Measurements from ENCODE around the gene RHBDL3.

- no peak for TF ChIP-seq CTCF (IDR thresholded peaks at IDR 0.05)
- TF ChIP-seq POLR2A (IDR thresholded peaks at IDR 0.05), result no peak
Observed at GRCh38 chr17:32335687-32336086, 70.1 kb downstream of the RHBDL3 start.

Data from ovary (tissue), 3 donors.